ENCODE data around the gene TUBGCP5. TPM values are rescaled to one million over a fixed set of nuclear protein-coding genes. Genes with fewer than 3 reads are reported as not detected.

Gene TUBGCP5
- 12.8 and 21.7 TPM in 2 replicates for total RNA-seq (2014; rRNA removed; shearing (Covaris generic))
- 7.7 and 12.0 TPM in 2 replicates for polyA plus RNA-seq (2016; fragmentation: Nextera tagmentation; extraction: Ambion mirVana)
- long read RNA-seq, partial matches to known transcripts = 4 of 11 reads
- long read RNA-seq, other reads (novel, unspliced or antisense) = 6 of 11 reads

DNA sequence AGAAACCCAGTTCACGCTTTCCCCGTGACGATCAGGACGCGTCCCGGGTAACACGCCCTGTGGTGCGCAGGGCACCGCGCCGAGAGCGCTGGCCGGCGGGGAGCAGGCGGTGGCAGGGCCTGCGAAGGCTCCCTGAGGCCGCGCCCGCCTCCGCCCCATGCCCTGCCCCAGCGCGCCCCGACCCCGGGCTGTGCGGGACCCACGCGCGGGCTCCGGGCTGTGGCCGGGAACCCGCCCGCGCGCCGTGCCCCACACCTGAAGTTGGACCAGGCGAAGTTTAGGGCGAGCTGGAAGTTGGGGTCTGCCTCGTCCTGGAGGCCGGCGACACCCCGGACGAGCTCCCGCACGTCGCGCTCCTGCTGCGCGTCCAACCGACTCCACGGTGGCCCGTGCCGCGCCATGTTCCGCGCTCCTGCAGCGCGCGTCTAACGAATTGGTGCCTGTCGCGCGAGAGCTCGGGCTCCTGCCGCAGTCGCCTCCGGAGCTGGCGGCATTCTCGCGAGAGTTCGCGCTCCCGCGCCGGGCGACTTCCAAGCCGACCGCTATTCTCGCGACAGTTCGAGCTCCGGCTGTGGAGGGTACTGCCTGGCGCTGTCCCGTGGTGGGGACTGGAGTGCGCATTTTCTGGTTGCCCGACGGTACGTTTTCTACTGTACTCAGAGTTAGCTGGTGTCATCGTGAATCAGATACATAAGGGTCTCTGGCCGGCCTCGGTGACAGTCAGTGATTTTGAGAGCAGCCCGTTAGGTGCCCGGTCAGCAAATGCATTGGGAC, at the start of gene TUBGCP5:
TSS of gene TUBGCP5 (minus strand) at position 427 of the 774 bp plus-strand sequence. CDS start at position 401, 26 bp downstream.
- no peak within 1 kb of the TSS for H3K27ac ChIP-seq (ENCODE audit: low read depth)
- Mint-ChIP-seq H3K27ac (peak within 1 kb of the TSS; percentile 92), H3K9me3 (peaks cover 5% of the 10 kb centered on the region), H3K4me1 (no peaks in the 10 kb centered on the region; the same call in 2 of the 3 replicates), H3K4me3 (peak within 1 kb of the TSS; percentile 94), H3K27me3 (ENCODE audit: insufficient read depth, low read depth, poor library complexity) (peaks cover 2% of the 10 kb centered on the region), H3K36me3 (ENCODE audit: low read depth) (peaks cover 17% of the 10 kb centered on the region)
- H3K36me3 ChIP-seq (ENCODE audit: insufficient read depth) = 0 out of 2 replicates have a peak, but pooled peaks cover 4% of the 10 kb centered on the region
- H3K4me2 ChIP-seq = peak within 1 kb of the TSS; percentile 91
- no peaks in the 10 kb centered on the region for H3K9me2 ChIP-seq (ENCODE audit: insufficient read depth)
- H3K79me2 ChIP-seq (replicated peaks; ENCODE audit: insufficient read depth) = peaks cover 11% of the 10 kb centered on the region
- ATAC-seq = peak; percentile 95
- H3F3A ChIP-seq (replicated peaks; ENCODE audit: low read depth) = no peaks in the 10 kb centered on the region
- H3K4me3 ChIP-seq = peak within 1 kb of the TSS; percentile 67
- H3K27me3 ChIP-seq (ENCODE audit: insufficient read depth) = no peaks in the 10 kb centered on the region
- H4K20me1 ChIP-seq (replicated peaks; ENCODE audit: insufficient read depth) = no peaks in the 10 kb centered on the region
- peak; percentile 98 for DNase-seq (ENCODE audit: low spot score)
- peak within 1 kb of the TSS; percentile 84 for H2AFZ ChIP-seq
- no peaks in the 10 kb centered on the region; the same call in 1 of the 2 replicates for H3K4me1 ChIP-seq (ENCODE audit: insufficient read depth)
- TF ChIP-seq, protein P1, sequence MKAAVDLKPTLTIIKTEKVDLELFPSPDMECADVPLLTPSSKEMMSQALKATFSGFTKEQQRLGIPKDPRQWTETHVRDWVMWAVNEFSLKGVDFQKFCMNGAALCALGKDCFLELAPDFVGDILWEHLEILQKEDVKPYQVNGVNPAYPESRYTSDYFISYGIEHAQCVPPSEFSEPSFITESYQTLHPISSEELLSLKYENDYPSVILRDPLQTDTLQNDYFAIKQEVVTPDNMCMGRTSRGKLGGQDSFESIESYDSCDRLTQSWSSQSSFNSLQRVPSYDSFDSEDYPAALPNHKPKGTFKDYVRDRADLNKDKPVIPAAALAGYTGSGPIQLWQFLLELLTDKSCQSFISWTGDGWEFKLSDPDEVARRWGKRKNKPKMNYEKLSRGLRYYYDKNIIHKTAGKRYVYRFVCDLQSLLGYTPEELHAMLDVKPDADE (IDR thresholded peaks at IDR 0.05) = no peak
- TF ChIP-seq JUNB (IDR thresholded peaks at IDR 0.05; ENCODE audit: unreplicated experiment) (no peak), EZH2phosphoT487 (IDR thresholded peaks at IDR 0.05; ENCODE audit: unreplicated experiment) (no peak), ZNF331 (CRISPR knock-in tag; IDR thresholded peaks at IDR 0.05; ENCODE audit: low read depth) (no peak), EZH2 (IDR thresholded peaks at IDR 0.05; ENCODE audit: low read depth, unreplicated experiment) (no peak), CREB1 (CRISPR knock-in tag; IDR thresholded peaks at IDR 0.05; ENCODE audit: low read depth) (no peak), POLR2AphosphoS5 (IDR thresholded peaks at IDR 0.05; ENCODE audit: low read depth) (peak; percentile 79)
- TF ChIP-seq, protein P2, sequence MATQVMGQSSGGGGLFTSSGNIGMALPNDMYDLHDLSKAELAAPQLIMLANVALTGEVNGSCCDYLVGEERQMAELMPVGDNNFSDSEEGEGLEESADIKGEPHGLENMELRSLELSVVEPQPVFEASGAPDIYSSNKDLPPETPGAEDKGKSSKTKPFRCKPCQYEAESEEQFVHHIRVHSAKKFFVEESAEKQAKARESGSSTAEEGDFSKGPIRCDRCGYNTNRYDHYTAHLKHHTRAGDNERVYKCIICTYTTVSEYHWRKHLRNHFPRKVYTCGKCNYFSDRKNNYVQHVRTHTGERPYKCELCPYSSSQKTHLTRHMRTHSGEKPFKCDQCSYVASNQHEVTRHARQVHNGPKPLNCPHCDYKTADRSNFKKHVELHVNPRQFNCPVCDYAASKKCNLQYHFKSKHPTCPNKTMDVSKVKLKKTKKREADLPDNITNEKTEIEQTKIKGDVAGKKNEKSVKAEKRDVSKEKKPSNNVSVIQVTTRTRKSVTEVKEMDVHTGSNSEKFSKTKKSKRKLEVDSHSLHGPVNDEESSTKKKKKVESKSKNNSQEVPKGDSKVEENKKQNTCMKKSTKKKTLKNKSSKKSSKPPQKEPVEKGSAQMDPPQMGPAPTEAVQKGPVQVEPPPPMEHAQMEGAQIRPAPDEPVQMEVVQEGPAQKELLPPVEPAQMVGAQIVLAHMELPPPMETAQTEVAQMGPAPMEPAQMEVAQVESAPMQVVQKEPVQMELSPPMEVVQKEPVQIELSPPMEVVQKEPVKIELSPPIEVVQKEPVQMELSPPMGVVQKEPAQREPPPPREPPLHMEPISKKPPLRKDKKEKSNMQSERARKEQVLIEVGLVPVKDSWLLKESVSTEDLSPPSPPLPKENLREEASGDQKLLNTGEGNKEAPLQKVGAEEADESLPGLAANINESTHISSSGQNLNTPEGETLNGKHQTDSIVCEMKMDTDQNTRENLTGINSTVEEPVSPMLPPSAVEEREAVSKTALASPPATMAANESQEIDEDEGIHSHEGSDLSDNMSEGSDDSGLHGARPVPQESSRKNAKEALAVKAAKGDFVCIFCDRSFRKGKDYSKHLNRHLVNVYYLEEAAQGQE (IDR thresholded peaks at IDR 0.05; ENCODE audit: unreplicated experiment) = no peak

DNA sequence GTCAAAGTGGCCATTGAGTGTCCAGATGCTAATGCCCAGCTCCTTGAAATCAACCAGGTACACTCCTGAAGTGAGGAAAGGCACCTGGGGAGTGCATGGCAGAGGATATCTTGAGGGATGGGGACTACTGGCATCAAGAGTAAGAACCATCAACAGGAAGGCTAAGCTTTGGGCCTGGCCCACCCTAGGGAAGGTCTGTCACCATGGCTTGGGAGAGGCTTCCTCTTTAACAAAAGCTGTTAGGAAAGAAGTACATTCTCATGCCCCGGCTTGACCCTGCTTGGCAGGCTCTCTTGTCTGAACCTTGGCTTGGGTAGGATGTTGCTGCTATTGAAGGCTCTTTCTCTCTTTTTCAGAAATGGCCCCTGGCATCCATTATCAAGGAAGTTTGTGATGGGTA, 43.7 kb upstream of the TUBGCP5 start:
- Mint-ChIP-seq H3K27me3 (ENCODE audit: insufficient read depth, low read depth, poor library complexity) (peaks cover 9% of the 10 kb centered on the region), H3K27ac (no peak overlapping the region), H3K36me3 (ENCODE audit: low read depth) (no peaks in the 10 kb centered on the region), H3K4me1 (no peaks in the 10 kb centered on the region), H3K4me3 (no peak overlapping the region), H3K9me3 (no peaks in the 10 kb centered on the region)
- Histone ChIP-seq H3F3A (replicated peaks; ENCODE audit: low read depth) (no peaks in the 10 kb centered on the region), H3K79me2 (replicated peaks; ENCODE audit: insufficient read depth) (no peaks in the 10 kb centered on the region), H3K4me2 (no peak overlapping the region), H3K4me3 (no peak overlapping the region), H3K36me3 (ENCODE audit: insufficient read depth) (no peaks in the 10 kb centered on the region), H2AFZ (no peak overlapping the region), H3K9me2 (ENCODE audit: insufficient read depth) (no peaks in the 10 kb centered on the region), H3K27me3 (ENCODE audit: insufficient read depth) (no peaks in the 10 kb centered on the region), H4K20me1 (replicated peaks; ENCODE audit: insufficient read depth) (no peaks in the 10 kb centered on the region), H3K27ac (ENCODE audit: low read depth) (no peak overlapping the region), H3K4me1 (ENCODE audit: insufficient read depth) (no peaks in the 10 kb centered on the region)
- DNase-seq (ENCODE audit: low spot score) = no peak
- ATAC-seq = no peak
- TF ChIP-seq ZNF114 (CRISPR knock-in tag; IDR thresholded peaks at IDR 0.05) (no peak), CREB1 (CRISPR knock-in tag; IDR thresholded peaks at IDR 0.05; ENCODE audit: low read depth) (no peak), ZNF331 (CRISPR knock-in tag; IDR thresholded peaks at IDR 0.05; ENCODE audit: low read depth) (no peak), STAT1 (IDR thresholded peaks at IDR 0.05; ENCODE audit: unreplicated experiment) (no peak), JUNB (IDR thresholded peaks at IDR 0.05; ENCODE audit: unreplicated experiment) (no peak)
